8988T (cell line): Measurements from ENCODE around the gene GBP3.
"Not testable (repeated sequence)": the region's sequence is repeated elsewhere in the genome, so short reads cannot be mapped to it uniquely, and the experiment has no call there.

Experiments
- DNase-seq: peaks from one replicate; pipeline ENCODE4 v3.0.0; 2011

GBP3 gene

GRCh38 chr1:89037186-89037585 lies 14.5 kb upstream of the GBP3 start:
- DNase-seq = no peak

GRCh38 chr1:89035080-89035479 lies 12.4 kb upstream of the GBP3 start:
- DNase-seq = no peak

GRCh38 chr1:89034004-89034403 lies 11.3 kb upstream of the GBP3 start:
- not testable (repeated sequence) for DNase-seq

- not testable (repeated sequence) for DNase-seq
Measured at GRCh38 chr1:89029051-89029450, 6.4 kb upstream of the GBP3 start.

GRCh38 chr1:89025928-89026327 lies 3.3 kb upstream of the GBP3 start:
- no peak for DNase-seq

- DNase-seq = no peak
Measured at GRCh38 chr1:89023026-89023425, 360 bp upstream of the GBP3 start.

GRCh38 chr1:89018318-89018717 lies 4.3 kb downstream of the GBP3 start:
- DNase-seq = not testable (repeated sequence)

GRCh38 chr1:89008511-89008910 lies 14.2 kb downstream of the GBP3 start:
- DNase-seq = no peak

GRCh38 chr1:89005286-89006151 lies 17.1 kb downstream of the GBP3 start:
- DNase-seq = no peak

GRCh38 chr1:89002176-89002575 lies 20.5 kb downstream of the GBP3 start:
- not testable (repeated sequence) for DNase-seq

GRCh38 chr1:89001510-89001909 lies 21.2 kb downstream of the GBP3 start:
- no peak for DNase-seq

GRCh38 chr1:88998716-88999115 lies 23.9 kb downstream of the GBP3 start:
- DNase-seq = no peak

GRCh38 chr1:88990426-88990825 lies 32.2 kb downstream of the GBP3 start:
- no peak for DNase-seq

GRCh38 chr1:88985692-88986091 lies 37.0 kb downstream of the GBP3 start:
- DNase-seq = no peak

GRCh38 chr1:88985032-88985431 lies 37.6 kb downstream of the GBP3 start:
- DNase-seq = no peak

GRCh38 chr1:88984569-88984968 lies 38.1 kb downstream of the GBP3 start:
- no peak for DNase-seq

- DNase-seq = peak; percentile 28
Measured at GRCh38 chr1:88983791-88984559, 38.7 kb downstream of the GBP3 start.

- no peak for DNase-seq
Measured at GRCh38 chr1:88982055-88982454, 40.6 kb downstream of the GBP3 start.

- DNase-seq = not testable (repeated sequence)
Measured at GRCh38 chr1:88981506-88981905, 41.2 kb downstream of the GBP3 start.

GRCh38 chr1:88980870-88981269 lies 41.8 kb downstream of the GBP3 start:
- no peak for DNase-seq

- DNase-seq = no peak
Measured at GRCh38 chr1:88979749-88980116, 42.9 kb downstream of the GBP3 start.

GRCh38 chr1:88979054-88979748 lies 43.5 kb downstream of the GBP3 start:
- no peak for DNase-seq

GRCh38 chr1:88976235-88976634 lies 46.4 kb downstream of the GBP3 start:
- DNase-seq = no peak
